GM18511 (cell line): ENCODE results near the gene UXS1.
"Not testable (repeated sequence)": the region's sequence is repeated elsewhere in the genome, so short reads cannot be mapped to it uniquely, and the experiment has no call there.

Source experiments
- ATAC-seq: cut with Tn5 transposase; IDR thresholded peaks from one replicate; pipeline ENCODE4 v1.9.1; 2021; ENCODE audit warnings: mild to moderate bottlenecking, moderate library complexity; ENCODE audit not compliant: unreplicated experiment

The UXS1 gene

GRCh38 chr2:106137731-106138521 lies 56.2 kb downstream of the UXS1 start:
- ATAC-seq = no peak

- not testable (repeated sequence) for ATAC-seq
Measured at GRCh38 chr2:106131192-106131591, 62.9 kb downstream of the UXS1 start.

GRCh38 chr2:106130251-106130998 lies 63.7 kb downstream of the UXS1 start:
- ATAC-seq = no peak

GRCh38 chr2:106129592-106129991 lies 64.5 kb downstream of the UXS1 start:
- ATAC-seq = no peak

GRCh38 chr2:106129150-106129549 lies 65.0 kb downstream of the UXS1 start:
- no peak for ATAC-seq

GRCh38 chr2:106127776-106128268 lies 66.3 kb downstream of the UXS1 start:
- no peak for ATAC-seq

GRCh38 chr2:106127282-106127771 lies 66.8 kb downstream of the UXS1 start:
- ATAC-seq = no peak

- no peak for ATAC-seq
Measured at GRCh38 chr2:106126705-106127281, 67.3 kb downstream of the UXS1 start.

- no peak for ATAC-seq
Measured at GRCh38 chr2:106126295-106126694, 67.8 kb downstream of the UXS1 start.

- ATAC-seq = no peak
Measured at GRCh38 chr2:106124905-106125549, 69.1 kb downstream of the UXS1 start.

GRCh38 chr2:106124106-106124756 lies 69.9 kb downstream of the UXS1 start:
- no peak for ATAC-seq

- ATAC-seq = no peak
Measured at GRCh38 chr2:106122157-106122556, 71.9 kb downstream of the UXS1 start.

GRCh38 chr2:106120432-106120831 lies 73.7 kb downstream of the UXS1 start:
- no peak for ATAC-seq

- ATAC-seq = no peak
Measured at GRCh38 chr2:106119074-106119473, 75.0 kb downstream of the UXS1 start.

GRCh38 chr2:106117882-106118684 lies 76.0 kb downstream of the UXS1 start:
- no peak for ATAC-seq

- no peak for ATAC-seq
Measured at GRCh38 chr2:106117347-106117746, 76.8 kb downstream of the UXS1 start.

GRCh38 chr2:106116248-106116647 lies 77.9 kb downstream of the UXS1 start:
- ATAC-seq = no peak

GRCh38 chr2:106115665-106116064 lies 78.4 kb downstream of the UXS1 start:
- no peak for ATAC-seq

- peak; percentile 68 for ATAC-seq
Measured at GRCh38 chr2:106115250-106115649, 78.9 kb downstream of the UXS1 start.

GRCh38 chr2:106114166-106114565 lies 79.9 kb downstream of the UXS1 start:
- no peak for ATAC-seq
